LNCaP clone FGC (cell line): Measurements from ENCODE around the gene SPAG9.
"Not testable (repeated sequence)": the region's sequence is repeated elsewhere in the genome, so short reads cannot be mapped to it uniquely, and the experiment has no call there.

ENCODE experiments used
- DNase-seq: peaks from one replicate; pipeline ENCODE4 v3.0.0-alpha.2; 2011; ENCODE audit warnings: low read depth
- H3K4me3 ChIP-seq: 2 replicates; pipeline ENCODE4 v1.5.1; 2011; ENCODE audit warnings: mild to moderate bottlenecking, low read depth, low read length, control low read depth
- TF ChIP-seq, protein P1 (sequence below): IDR thresholded peaks from 2 replicates; pipeline ENCODE4 v1.5.1; 2012; ENCODE audit warnings: mild to moderate bottlenecking; ENCODE audit not compliant: control insufficient read depth, insufficient read depth; ENCODE audit errors: extremely low read depth

Gene SPAG9

DNA sequence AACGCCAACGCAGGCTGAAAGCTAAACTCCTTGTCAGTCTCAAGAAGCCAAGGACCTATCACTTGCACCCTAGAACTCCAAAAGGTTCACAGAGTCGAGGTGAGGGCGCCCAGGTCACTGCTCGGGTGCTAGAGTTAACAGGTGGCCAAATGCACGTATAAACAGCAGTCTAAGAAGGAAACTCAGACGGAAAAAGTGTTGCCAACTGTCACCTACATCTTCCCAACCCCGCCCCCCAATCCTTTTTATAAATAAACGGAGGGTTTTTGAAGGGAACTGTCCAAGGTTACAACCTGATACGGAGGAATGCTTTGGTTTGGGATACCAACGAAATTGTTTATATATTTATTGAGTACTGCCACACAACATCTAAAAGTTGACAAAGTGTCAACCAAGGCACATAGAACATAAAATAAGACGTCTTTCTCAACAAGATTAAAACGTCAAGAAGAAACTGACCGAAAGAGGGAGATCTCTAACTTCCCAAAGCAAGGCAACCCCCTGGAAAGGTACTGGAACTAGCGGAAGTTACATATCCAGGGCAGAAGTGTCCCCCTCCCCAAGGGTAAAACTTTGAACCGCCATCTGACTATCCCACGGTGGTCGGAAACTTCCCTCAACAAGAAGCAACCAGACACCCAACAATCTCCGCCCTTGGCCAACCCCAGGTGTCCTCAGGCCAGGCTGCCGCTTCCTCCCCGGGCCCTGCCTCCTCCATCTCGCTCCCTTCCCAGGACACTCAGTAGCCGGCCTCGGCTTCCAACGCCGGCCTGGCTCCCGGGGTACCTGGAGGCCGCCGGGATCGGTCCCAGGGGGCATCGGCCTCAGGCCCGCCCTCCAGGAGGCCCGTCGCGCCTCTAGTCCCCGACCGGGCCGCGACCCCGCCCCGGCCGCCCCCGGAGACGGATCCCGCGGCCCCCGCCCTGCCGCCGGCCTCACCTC is 982 bp downstream of the SPAG9 start:
- DNase-seq: no peak
- TF ChIP-seq, protein P1, sequence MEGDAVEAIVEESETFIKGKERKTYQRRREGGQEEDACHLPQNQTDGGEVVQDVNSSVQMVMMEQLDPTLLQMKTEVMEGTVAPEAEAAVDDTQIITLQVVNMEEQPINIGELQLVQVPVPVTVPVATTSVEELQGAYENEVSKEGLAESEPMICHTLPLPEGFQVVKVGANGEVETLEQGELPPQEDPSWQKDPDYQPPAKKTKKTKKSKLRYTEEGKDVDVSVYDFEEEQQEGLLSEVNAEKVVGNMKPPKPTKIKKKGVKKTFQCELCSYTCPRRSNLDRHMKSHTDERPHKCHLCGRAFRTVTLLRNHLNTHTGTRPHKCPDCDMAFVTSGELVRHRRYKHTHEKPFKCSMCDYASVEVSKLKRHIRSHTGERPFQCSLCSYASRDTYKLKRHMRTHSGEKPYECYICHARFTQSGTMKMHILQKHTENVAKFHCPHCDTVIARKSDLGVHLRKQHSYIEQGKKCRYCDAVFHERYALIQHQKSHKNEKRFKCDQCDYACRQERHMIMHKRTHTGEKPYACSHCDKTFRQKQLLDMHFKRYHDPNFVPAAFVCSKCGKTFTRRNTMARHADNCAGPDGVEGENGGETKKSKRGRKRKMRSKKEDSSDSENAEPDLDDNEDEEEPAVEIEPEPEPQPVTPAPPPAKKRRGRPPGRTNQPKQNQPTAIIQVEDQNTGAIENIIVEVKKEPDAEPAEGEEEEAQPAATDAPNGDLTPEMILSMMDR: 0 out of 2 replicates have a peak, but pooled peaks have one; percentile 14
- H3K4me3 ChIP-seq: peak overlapping the region; percentile 79

DNA sequence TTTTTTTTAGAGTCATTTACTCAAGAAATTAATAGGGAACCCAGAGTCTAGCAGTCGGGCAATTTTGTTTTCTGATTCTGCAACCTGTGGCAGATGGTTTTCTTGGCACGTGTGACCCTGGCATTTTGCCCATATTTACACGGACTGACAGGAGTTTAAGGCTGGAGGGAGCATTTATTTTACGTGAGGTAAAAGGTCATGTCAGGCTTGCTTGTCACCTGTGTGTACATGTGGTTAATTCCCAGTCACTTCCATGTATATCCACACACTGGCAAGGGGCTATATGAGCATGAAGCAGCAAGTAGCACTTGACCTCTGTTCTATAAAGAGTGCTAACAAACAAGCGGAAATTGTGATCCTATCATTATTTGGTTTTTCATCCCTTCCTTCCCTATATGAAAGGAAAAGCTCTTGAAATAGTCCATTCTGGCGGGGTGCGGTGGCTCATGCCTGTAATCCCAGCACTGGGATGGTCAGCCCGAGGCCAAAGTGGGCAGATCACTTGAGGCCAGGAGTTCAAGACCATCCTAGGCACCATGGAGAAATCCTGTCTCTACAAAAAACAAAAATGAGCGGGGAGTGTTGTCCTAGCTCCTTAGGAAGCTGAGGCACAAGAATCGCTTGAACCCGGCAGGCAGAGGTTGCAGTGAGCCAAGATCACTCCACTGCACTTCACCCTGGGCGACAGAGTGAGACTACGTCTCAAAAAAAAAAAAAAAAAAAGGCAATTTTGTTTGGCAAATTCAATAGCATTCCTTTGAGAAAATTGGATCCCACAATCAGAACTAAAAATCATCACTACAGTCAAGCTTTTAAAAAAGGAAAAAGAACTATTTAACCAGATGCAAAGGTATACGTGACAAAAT is 2.1 kb downstream of the SPAG9 start:
- H3K4me3 ChIP-seq: peak overlapping the region; percentile 79
- TF ChIP-seq, protein P1: no peak
- peak; percentile 95 for DNase-seq

DNA sequence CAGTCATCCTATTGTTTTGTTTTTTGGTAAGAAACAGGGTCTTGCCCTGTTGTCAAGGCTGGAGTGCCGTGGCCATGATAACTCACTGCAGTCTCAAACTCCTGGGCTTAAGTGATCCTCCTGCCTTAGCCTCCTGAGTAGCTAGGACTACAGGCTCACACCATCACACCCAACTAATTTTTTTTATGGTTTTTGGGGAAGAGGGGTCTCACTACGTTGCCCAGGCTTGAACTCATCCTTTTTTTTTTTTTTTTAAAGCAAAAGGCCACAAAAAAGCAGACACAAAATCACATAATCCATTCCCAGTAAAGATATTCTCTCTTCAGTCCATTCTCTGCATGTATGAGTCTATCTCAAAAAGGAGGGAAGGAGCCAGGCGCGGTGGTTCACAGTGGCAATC is 5.5 kb downstream of the SPAG9 start:
- H3K4me3 ChIP-seq: no peak overlapping the region
- DNase-seq: no peak
- TF ChIP-seq, protein P1: no peak

DNA sequence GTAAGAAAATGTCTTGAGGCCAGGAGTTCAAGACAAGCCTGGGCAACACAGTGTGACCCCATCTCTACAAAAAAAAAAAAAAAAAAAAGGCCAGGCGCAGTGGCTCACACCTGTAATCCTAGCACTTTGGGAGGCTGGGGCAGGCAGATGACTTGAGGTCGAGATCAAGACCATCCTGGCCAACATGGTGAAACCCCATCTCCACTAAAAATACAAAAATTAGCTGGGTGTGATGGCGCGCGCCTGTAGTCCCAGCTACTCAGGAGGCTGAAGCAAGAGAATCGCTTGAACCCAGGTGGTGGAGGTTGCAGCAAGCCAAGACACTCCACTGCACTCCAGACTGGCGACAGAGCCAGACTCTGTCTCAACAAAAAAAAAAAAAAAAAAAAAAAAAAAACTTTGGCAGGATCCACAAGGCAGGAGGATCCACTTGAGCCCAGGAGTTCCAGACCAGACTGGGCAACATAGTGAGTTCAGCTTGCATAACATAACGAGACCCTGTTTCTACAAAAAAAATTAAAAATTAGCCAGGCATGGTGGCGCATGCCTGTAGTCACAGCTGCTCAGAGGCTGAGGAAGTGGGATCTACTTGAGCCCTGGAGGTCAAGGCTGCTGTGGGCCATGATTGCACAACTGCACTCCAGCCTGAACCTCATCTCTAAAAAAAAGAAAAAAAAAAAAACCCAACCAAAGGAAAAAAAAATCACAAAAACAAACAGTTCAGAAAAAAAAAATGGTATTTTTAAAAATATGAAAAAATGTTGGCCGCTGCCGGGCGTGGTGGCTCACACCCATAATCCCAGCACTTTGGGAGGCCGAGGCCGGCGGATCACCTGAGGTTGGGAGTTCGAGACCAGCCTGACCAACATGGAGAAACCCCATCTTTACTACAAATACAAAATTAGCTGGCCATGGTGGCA is 8.1 kb downstream of the SPAG9 start:
- not testable (repeated sequence) for DNase-seq, H3K4me3 ChIP-seq

DNA sequence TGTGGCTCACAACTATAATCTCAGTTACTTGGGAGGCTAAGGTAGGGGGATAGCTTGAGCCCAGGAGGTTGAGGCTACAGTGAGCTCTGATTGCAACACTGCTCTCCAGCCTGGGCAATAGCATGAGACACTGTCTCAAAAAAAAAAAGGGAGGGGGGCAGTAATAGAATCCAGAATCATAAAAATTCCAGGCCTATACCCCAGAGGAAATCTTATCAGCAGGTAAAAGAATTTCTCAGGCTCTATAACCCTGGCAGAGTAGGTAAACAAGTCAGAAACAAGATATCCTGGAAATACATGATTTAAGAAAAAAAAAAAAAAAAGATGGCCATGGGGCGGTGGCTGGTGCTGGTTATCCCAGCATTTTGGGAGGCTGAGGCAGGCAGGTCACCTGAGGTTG is 12.9 kb downstream of the SPAG9 start:
- no peak for DNase-seq
- TF ChIP-seq, protein P1: no peak
- H3K4me3 ChIP-seq: no peak overlapping the region

DNA sequence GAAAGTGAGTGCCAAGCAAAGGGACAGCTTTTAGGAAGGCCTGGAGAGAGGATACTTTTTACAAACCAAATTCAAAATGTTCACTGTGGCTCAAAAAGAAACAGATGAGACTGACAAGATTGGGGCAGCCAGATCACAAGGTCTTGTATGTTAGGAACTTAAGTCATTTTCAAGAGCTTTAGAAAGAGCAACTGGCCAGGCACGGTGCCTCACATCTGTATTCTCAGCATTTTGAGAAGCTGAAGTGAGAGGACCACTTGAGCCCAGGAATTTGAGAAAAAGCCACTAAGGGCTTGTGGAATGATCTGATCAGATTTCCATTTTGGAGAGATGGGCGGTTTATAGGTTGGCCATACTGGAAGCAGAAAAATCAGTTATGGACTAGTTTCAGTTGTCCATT is 17.2 kb downstream of the SPAG9 start:
- no peak overlapping the region for H3K4me3 ChIP-seq
- no peak for DNase-seq
- TF ChIP-seq, protein P1: no peak

DNA sequence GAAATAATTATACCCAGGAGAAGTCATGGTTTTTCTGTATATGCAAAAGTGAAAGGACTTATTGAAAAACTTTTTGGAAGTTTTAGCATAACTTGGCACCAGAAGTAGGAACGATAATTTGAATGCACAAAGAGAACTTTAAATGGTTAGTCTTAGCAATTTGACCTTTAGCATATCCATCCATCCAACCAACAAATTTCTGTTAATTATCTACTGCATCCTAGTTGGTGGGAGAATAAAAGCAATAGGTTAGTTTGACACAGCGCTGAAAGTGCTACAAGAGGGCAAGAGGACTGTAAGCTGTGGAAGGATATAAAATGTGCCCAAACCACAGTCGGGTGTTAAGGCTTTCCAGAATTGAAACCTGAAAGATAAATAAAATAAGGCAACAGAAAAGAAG is 17.6 kb downstream of the SPAG9 start:
- no peak for DNase-seq
- H3K4me3 ChIP-seq: no peak overlapping the region
- TF ChIP-seq, protein P1: no peak
